ENCODE measurements around the gene FES. TPM values are rescaled to one million over a fixed set of nuclear protein-coding genes. Genes with fewer than 3 reads are reported as not detected.

FES gene
- total RNA-seq, 1 experiment from 2014 or later: 6.7 TPM

GRCh38 chr15:90912770-90913075 lies 28.4 kb downstream of the FES start:
- H2BK5ac ChIP-seq (ENCODE audit: insufficient read length, low read length): no peak overlapping the region
- no peak overlapping the region for H3K4me2 ChIP-seq (ENCODE audit: insufficient read depth, insufficient read length, low read length)
- no peak overlapping the region for H3T11ph ChIP-seq (ENCODE audit: low read length)
- H4K20me1 ChIP-seq (ENCODE audit: control insufficient read depth, insufficient read depth, insufficient read length): no peaks in the 10 kb centered on the region
- no peak overlapping the region for H2BK12ac ChIP-seq (ENCODE audit: insufficient read length, low read depth, low read length)
- H3K23me2 ChIP-seq (ENCODE audit: insufficient read length, low read depth, low read length, poor library complexity, severe bottlenecking): no peaks in the 10 kb centered on the region
- no peak for DNase-seq
- no peak overlapping the region for H2BK120ac ChIP-seq (ENCODE audit: low read depth, low read length, poor library complexity, severe bottlenecking)
- H2AFZ ChIP-seq (ENCODE audit: low read length): no peak overlapping the region
- peaks cover 2 to 46% (median 7%) of the 10 kb centered on the region in 3 experiments; a peak in 5 of 7 replicates for H3K36me3 Mint-ChIP-seq (ENCODE audit: insufficient read depth in 1 of 3, low read depth in 3 of 3)
- H3K4me3 Mint-ChIP-seq: no peak overlapping the region
- peaks cover 3 to 8% of the 10 kb centered on the region in 2 experiments; a peak in 2 of 4 replicates for H3K4me1 Mint-ChIP-seq
- H3K27me3 Mint-ChIP-seq (ENCODE audit: low read depth): no peaks in the 10 kb centered on the region
- H3K27me3 ChIP-seq (ENCODE audit: insufficient read depth, low read length): no peaks in the 10 kb centered on the region
- no peak for TF ChIP-seq CTCF (conservative IDR thresholded peaks at IDR 0.05)
- no peaks in the 10 kb centered on the region for H3K4me1 ChIP-seq (ENCODE audit: insufficient read depth, low read length)
- H3K27ac ChIP-seq (ENCODE audit: insufficient read length, low read depth, low read length): no peak overlapping the region
- H3K23ac ChIP-seq (ENCODE audit: insufficient read length, low read depth, low read length): no peak overlapping the region
- no peak overlapping the region for H4K5ac ChIP-seq (ENCODE audit: insufficient read length, low read depth, low read length)
- no peak overlapping the region for H4K91ac ChIP-seq (ENCODE audit: insufficient read length, low read depth, low read length)
- H3K79me2 ChIP-seq (ENCODE audit: insufficient read depth, low read length): no peaks in the 10 kb centered on the region
- no peak overlapping the region for H3K4ac ChIP-seq (ENCODE audit: low read depth, low read length)
- no peak overlapping the region for H2BK20ac ChIP-seq (ENCODE audit: low read depth, low read length, poor library complexity, severe bottlenecking)
- no peak overlapping the region for H3K56ac ChIP-seq (ENCODE audit: insufficient read length, low read depth, low read length)
- H3K14ac ChIP-seq (ENCODE audit: insufficient read depth, low read length): no peak overlapping the region
- H3K9me3 Mint-ChIP-seq: no peaks in the 10 kb centered on the region
- H2AK5ac ChIP-seq (ENCODE audit: insufficient read length, low read length): no peak overlapping the region
- H2BK15ac ChIP-seq (ENCODE audit: low read depth, low read length): no peak overlapping the region
- no peaks in the 10 kb centered on the region for H3K79me1 ChIP-seq (ENCODE audit: insufficient read depth, low read depth, low read length, poor library complexity, severe bottlenecking)
- H3K18ac ChIP-seq (ENCODE audit: insufficient read length, low read depth, low read length): no peak overlapping the region
- no CpG with 5 or more reads among the region's 7 CpGs for WGBS (ENCODE audit: extremely low coverage, insufficient read length, low lambda C conversion rate)
- no peak overlapping the region for H3K9ac ChIP-seq (ENCODE audit: extremely low read depth, insufficient read length, low read length)
- no peaks in the 10 kb centered on the region for H3K9me3 ChIP-seq (ENCODE audit: control insufficient read depth, low read depth, low read length)
- H4K8ac ChIP-seq (replicated peaks; ENCODE audit: insufficient read length, low read depth, low read length): no peak overlapping the region
- H3K27ac Mint-ChIP-seq: no peak overlapping the region; a peak in 1 of 7 replicates

All from H9 (cell line).